Kidney (tissue), 14 donors: ENCODE measurements around the gene MISP. TPM values are rescaled to one million over a fixed set of nuclear protein-coding genes. Genes with fewer than 3 reads are reported as not detected.

Source experiments
- DNase-seq, 5 donors: peaks; one replicate each; pipeline ENCODE4 v3.0.0-alpha.2; 2013 to 2020
- FAIRE-seq: peaks from 2 replicates; lab custom pipeline; 2012; peaks lifted over from hg19 to GRCh38; lab: Jason Lieb, UNC
- H3K27ac ChIP-seq, 2 donors: one replicate each; pipeline ENCODE4 v1.7.0; 2013; ENCODE audit warnings: low read depth in 2 of 2, low read length in 2 of 2, inconsistent platforms in 1 of 2
- H3K27me3 ChIP-seq: one replicate; pipeline ENCODE4 v1.7.1; 2013; ENCODE audit warnings: low read length, inconsistent platforms; ENCODE audit not compliant: control insufficient read depth, insufficient read depth
- H3K36me3 ChIP-seq, 3 donors: one replicate each; pipeline versions ENCODE4 v1.7.0 to v1.7.1; 2013; ENCODE audit warnings: low read length in 3 of 3, control low read depth in 1 of 3, inconsistent platforms in 1 of 3; ENCODE audit not compliant: insufficient read depth in 3 of 3, control insufficient read depth in 2 of 3
- H3K4me1 ChIP-seq, 3 donors: one replicate each; pipeline versions ENCODE4 v1.7.0 to v1.7.1; 2013; ENCODE audit warnings: low read length in 3 of 3, inconsistent platforms in 1 of 3, low read depth in 1 of 3; ENCODE audit not compliant: control insufficient read depth in 2 of 3, insufficient read depth in 2 of 3
- H3K4me3 ChIP-seq, 3 donors: one replicate each; pipeline versions ENCODE4 v1.7.0 to v1.8.1; 2013; ENCODE audit warnings: low read length in 3 of 3, control low read depth in 1 of 3, inconsistent platforms in 1 of 3
- H3K9ac ChIP-seq, 3 donors: one replicate each; pipeline versions ENCODE4 v1.7.0 to v1.7.1; 2013; ENCODE audit warnings: low read length in 3 of 3, control low read depth in 1 of 3, inconsistent platforms in 1 of 3
- H3K9me3 ChIP-seq, 3 donors: one replicate each; pipeline versions ENCODE4 v1.7.0 to v1.7.1; 2013; ENCODE audit warnings: low read length in 3 of 3, control low read depth in 1 of 3, inconsistent platforms in 1 of 3; ENCODE audit not compliant: control insufficient read depth in 2 of 3, insufficient read depth in 1 of 3
- intact Hi-C: fragments of 100-400 bp; cut with DNase I; formaldehyde crosslinking; loops from one replicate; pipeline ENCODE4 v1.11.1; 2022
- polyA plus RNA-seq: library from polyadenylated mRNA; stranded (reverse); fragments of 350-450 nt; fragmentation: Illumina TruSeq; extraction: RNeasy Lipid Tissue Mini Kit (QIAGEN cat#74804); gene quantifications from one replicate; pipeline ENCODE4 v1.2.3, GENCODE V29; 2014; ENCODE audit warnings: low read depth, low replicate concordance; ENCODE audit not compliant: insufficient read depth
- total RNA-seq: library from RNA; stranded (reverse); fragmentation: NEBNext Ultra II Directional; extraction: Animal tissue kit (Norgen Biotek cat#: 25700); gene quantifications from one replicate; pipeline ENCODE4 v1.2.1, GENCODE V29; 2021
- TF ChIP-seq, protein P1 (sequence below): IDR thresholded peaks from 3 replicates; pipeline ENCODE4 v1.5.1; 2012; ENCODE audit warnings: mild to moderate bottlenecking, moderate library complexity, borderline replicate concordance; ENCODE audit not compliant: insufficient read depth; ENCODE audit errors: extremely low read depth
- donor health status: control.
- donor health status: control.
- donor health status: control.
- donor health status: control.
- donor health status: control.
- donor health status: DM: yes; HTN: yes; CAD: no.
- donor health status: Normal renal cell carcinoma (clear cell type).

MISP gene
- total and polyA plus RNA-seq, 2 donors from 2014 or later: 17.8 to 19.6 TPM

- Histone ChIP-seq H3K4me1 (peaks cover 0 to 12% (median 0%) of the 10 kb centered on the region in 3 donors), H3K36me3 (peaks cover 0 to 3% (median 0%) of the 10 kb centered on the region in 3 donors), H3K9me3 (peaks cover 0 to 5% (median 2%) of the 10 kb centered on the region in 3 donors), H3K27ac (peak overlapping the region; percentile 76 to 81), H3K9ac (no peak overlapping the region), H3K27me3 (no peaks in the 10 kb centered on the region), H3K4me3 (peak overlapping the region in 1 of 3 donors; percentile 17)
- peak; percentile 64 to 91 (median 84) for DNase-seq
- TF ChIP-seq, protein P1, sequence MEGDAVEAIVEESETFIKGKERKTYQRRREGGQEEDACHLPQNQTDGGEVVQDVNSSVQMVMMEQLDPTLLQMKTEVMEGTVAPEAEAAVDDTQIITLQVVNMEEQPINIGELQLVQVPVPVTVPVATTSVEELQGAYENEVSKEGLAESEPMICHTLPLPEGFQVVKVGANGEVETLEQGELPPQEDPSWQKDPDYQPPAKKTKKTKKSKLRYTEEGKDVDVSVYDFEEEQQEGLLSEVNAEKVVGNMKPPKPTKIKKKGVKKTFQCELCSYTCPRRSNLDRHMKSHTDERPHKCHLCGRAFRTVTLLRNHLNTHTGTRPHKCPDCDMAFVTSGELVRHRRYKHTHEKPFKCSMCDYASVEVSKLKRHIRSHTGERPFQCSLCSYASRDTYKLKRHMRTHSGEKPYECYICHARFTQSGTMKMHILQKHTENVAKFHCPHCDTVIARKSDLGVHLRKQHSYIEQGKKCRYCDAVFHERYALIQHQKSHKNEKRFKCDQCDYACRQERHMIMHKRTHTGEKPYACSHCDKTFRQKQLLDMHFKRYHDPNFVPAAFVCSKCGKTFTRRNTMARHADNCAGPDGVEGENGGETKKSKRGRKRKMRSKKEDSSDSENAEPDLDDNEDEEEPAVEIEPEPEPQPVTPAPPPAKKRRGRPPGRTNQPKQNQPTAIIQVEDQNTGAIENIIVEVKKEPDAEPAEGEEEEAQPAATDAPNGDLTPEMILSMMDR: no peak
- intact Hi-C loops: no loop called here
- FAIRE-seq: no peak
Measured at GRCh38 chr19:718991-719512, 31.9 kb upstream of the MISP start.

GRCh38 chr19:719636-720344 is 31.1 kb upstream of the MISP start:
- H3K27ac ChIP-seq: peak overlapping the region; percentile 76 to 81
- FAIRE-seq: no peak
- H3K4me3 ChIP-seq: peak overlapping the region in 1 of 3 donors; percentile 35
- intact Hi-C loops: no loop called here
- peaks cover 0 to 5% (median 2%) of the 10 kb centered on the region in 3 donors for H3K9me3 ChIP-seq
- H3K9ac ChIP-seq: peak overlapping the region in 1 of 3 donors; percentile 40
- H3K27me3 ChIP-seq: no peaks in the 10 kb centered on the region
- H3K4me1 ChIP-seq: peaks cover 0 to 12% (median 0%) of the 10 kb centered on the region in 3 donors
- DNase-seq: peak; percentile 61 to 87 (median 82)
- TF ChIP-seq, protein P1: no peak
- peaks cover 0 to 3% (median 0%) of the 10 kb centered on the region in 3 donors for H3K36me3 ChIP-seq

- no peak overlapping the region for H3K4me3 ChIP-seq
- intact Hi-C loops: no loop called here
- peaks cover 0 to 12% (median 0%) of the 10 kb centered on the region in 3 donors for H3K4me1 ChIP-seq
- no peak overlapping the region for H3K9ac ChIP-seq
- TF ChIP-seq, protein P1: no peak
- FAIRE-seq (no peak), DNase-seq (peak in 3 of 5 donors; percentile 72 to 79 (median 74))
- peaks cover 0 to under 1% (median 0%) of the 10 kb centered on the region in 3 donors for H3K9me3 ChIP-seq
- peak overlapping the region in 1 of 2 donors; percentile 43 for H3K27ac ChIP-seq
- no peaks in the 10 kb centered on the region for H3K36me3 ChIP-seq
- H3K27me3 ChIP-seq: no peaks in the 10 kb centered on the region
Measured at GRCh38 chr19:720345-721160, 30.4 kb upstream of the MISP start.
